DOHH2 (cell line): ENCODE data around the gene CLDN10.

Experiments used
- EZH2phosphoT487 ChIP-seq: fragments of 200-600 bp; sonication (generic); IDR thresholded peaks from 2 replicates; pipeline ENCODE4 v1.6.1; 2017; ENCODE audit warnings: borderline replicate concordance, mild to moderate bottlenecking, antibody characterized with exemption, low read length, moderate library complexity, mixed read lengths
- TF ChIP-seq, protein P1 (sequence below): fragments of 200-600 bp; sonication (generic); IDR thresholded peaks from one replicate; pipeline ENCODE4 v1.5.1; 2014; ENCODE audit warnings: antibody characterized with exemption, mild to moderate bottlenecking, low read depth, low read length; ENCODE audit not compliant: poor library complexity, severe bottlenecking

DNA sequence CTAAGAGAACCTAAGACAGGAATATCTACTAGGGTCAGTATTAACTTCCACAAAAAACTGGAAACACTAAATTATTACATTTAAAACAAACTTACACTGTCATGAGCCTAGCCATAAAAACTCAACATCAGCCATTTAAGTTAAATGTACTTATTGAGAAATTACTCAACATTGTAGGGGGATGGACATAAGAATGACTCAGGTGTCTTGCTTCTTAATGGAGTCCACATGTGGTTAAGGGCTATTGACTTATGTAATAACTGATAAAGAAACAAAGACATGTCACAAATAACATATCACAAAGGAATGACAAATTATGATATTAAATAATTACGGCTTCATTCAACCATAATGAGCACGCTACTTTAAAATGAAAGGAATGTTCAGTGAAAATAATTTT is 36.2 kb downstream of the CLDN10 start:
- TF ChIP-seq, protein P1, sequence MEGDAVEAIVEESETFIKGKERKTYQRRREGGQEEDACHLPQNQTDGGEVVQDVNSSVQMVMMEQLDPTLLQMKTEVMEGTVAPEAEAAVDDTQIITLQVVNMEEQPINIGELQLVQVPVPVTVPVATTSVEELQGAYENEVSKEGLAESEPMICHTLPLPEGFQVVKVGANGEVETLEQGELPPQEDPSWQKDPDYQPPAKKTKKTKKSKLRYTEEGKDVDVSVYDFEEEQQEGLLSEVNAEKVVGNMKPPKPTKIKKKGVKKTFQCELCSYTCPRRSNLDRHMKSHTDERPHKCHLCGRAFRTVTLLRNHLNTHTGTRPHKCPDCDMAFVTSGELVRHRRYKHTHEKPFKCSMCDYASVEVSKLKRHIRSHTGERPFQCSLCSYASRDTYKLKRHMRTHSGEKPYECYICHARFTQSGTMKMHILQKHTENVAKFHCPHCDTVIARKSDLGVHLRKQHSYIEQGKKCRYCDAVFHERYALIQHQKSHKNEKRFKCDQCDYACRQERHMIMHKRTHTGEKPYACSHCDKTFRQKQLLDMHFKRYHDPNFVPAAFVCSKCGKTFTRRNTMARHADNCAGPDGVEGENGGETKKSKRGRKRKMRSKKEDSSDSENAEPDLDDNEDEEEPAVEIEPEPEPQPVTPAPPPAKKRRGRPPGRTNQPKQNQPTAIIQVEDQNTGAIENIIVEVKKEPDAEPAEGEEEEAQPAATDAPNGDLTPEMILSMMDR = no peak
- no peak for TF ChIP-seq EZH2phosphoT487
